ENCODE measurements around the gene CEBPG.

The CEBPG gene

DNA sequence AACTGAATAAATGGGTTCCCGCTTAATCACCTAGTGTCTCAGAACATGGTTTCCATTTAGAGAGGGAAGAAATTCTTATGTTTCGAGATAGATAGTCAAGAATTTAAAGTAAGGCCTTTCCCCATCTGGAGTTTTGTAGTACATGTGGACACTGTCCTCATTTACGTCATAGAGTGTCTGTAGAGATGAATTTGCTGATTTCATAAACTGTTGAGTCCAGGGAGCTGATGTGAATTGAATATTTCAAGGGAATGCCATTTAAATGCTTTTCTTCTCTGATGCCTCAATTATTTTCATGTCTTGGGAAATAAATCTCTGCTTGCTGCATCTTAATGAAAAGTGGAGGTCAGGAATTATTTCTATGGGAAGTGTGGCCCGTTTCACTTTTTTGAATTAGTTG, 9.5 kb downstream of the CEBPG start:
- no peak for ATAC-seq
- DNase-seq: no peak

DNA sequence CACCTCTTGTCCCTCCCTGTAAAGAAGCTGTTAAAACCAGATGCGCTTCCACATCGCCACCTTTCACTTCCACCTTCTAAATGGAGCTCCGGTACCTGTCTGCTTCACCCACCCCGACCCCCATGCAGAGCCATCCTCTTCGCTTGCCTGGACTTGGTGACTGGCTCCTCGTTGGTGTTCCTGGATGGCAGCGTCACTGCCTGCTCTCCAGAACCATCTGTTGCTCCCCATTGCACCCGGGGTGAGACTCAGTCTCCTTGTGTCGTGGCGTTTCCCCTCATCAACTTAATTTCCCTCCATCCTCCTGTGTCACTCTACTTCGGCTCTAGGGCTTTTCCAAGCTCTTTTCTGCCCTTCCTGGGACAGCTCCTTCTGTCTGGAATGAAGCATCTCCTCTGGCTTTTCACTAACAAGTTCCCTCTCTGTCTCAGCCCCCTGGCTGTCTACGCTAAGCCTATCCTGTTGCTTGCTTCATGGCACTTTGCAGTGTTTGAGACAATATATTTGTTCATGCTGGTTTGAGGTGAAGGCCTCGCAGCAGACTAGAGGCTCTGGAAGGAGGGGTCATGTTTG, 10.3 kb downstream of the CEBPG start:
- ATAC-seq (no peak), DNase-seq (no peak)

DNA sequence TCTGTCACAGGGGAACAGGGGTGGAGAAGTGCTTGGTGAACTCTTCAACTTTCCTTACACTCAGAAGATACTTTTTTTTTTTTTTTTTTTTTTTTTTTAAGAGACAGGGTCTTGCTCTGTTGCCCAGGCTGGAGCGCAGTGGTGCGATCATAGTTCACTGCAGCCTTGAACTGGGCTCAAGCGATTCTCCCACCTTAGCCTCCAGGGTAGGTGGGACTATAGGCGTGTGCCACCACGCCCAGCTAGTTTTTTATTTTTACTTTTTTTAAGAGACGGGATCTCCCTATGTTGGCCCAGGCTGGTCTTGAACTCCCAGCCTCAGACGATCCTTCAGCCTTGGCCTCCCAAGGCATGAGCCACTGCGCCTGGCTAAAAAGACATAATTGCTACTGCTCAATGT, 11.5 kb downstream of the CEBPG start:
- no peak for ATAC-seq
- no peak for DNase-seq

DNA sequence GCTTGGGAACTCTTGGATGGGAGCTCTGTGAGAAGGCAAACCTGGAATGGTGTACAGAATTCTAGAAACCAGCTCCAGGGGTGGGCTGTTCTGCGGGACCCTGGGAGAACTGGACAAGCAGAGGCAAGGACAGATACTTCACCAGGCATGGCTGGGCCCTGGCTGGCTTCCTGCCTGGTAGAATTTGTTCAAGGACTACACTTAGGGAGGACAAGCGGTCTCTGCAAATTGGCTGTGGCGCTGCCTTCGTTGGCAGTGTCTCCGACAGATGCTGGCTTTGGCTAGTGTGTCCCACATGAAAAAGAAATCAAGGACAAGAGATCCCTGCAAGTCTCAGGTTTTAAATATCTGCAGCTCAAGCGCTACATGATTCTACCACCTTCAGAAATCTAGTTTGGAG, 12.4 kb downstream of the CEBPG start:
- no peak for ATAC-seq
- DNase-seq: no peak

DNA sequence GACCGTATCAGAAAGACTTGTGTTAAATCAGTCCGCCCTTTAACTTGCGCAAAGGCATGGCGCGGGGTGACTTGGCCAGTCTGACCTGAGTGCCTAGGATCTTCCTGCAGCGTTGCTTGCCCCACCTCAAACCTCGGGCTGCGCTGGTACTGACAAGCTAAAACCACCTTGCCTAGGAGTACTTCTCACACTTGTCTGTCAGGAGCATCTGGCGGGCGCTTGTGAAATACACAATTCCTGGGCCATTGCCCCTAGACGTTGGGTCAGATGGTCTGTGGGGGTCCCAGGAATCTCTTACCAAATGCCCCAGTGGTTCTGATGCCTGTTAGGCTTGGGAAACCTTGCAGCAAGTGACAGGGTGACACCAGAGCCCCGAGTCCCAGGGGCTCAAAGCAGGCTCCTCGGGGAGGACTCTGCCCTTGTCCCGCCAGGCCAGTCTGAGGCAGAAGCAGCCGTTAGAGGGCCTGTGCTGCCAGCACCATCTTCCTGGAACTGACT, 12.9 kb downstream of the CEBPG start:
- ATAC-seq (no peak), DNase-seq (no peak)

DNA sequence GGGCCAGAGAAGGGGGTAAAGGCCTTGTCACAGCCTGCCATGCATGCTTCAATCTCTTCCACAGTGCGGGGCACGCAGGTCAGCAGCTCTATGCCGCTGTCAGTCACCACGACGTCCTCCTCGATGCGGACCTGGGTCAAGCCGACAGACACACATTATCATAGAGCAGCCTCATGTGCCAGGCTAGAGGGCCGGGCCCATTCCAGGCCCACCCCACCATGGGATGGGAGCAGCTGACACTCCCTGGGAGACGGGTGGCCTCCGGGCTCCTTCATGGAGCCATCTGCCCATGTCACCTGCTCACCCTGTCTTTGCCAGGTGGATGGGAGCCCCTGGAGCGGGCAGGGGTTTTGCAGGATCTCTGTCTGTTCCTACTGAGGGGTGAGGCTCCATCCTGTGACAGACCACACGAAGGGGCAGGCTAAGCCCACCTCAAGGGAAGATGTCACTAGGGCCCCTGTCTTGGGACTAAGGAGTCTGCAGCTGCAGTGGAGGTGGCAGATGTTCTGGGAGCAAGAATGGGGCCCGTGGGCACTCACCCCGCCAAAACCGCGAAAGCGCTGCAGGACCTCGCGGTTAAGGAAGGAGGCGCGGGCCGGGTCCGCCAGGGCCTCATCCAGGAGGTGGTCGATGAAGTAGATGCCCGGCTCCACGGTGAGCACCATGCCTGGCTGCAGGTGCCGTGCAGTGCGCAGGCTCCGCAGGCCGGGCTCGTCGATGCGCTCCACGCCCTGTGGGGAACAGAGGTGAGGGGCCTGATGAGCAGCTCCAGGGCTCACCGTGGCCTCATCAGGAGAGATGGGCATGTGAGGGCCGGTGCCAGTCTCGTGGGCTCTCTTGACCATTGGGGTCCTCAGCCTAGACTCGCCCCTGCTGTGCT, 14.1 kb downstream of the CEBPG start:
- ATAC-seq (no peak), DNase-seq (no peak)

DNA sequence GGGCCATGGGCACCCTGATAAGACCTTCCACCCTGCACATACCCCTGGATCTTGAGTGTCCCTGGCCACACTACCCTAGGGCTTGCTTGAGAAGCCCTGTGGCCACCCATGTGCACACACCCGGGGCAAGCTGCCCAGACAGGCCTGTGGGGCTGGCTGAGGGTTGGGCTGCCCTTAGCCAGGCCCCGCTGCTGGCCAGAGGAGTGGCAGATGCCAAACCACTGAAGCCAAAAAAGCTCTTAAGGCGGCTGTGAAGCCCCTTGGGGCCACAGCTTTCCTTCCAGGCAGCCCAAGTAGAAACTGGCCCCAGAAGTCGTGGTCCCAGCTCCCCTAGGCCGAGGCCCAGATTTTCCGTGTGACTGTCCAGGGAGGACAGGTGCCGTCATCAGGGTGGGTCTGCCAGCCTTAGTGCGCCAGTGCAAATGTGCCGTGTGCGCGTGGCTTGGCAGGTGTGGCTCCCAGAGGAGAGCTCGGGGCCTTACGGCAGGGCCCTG, 14.8 kb downstream of the CEBPG start:
- DNase-seq: no peak
- ATAC-seq: no peak

DNA sequence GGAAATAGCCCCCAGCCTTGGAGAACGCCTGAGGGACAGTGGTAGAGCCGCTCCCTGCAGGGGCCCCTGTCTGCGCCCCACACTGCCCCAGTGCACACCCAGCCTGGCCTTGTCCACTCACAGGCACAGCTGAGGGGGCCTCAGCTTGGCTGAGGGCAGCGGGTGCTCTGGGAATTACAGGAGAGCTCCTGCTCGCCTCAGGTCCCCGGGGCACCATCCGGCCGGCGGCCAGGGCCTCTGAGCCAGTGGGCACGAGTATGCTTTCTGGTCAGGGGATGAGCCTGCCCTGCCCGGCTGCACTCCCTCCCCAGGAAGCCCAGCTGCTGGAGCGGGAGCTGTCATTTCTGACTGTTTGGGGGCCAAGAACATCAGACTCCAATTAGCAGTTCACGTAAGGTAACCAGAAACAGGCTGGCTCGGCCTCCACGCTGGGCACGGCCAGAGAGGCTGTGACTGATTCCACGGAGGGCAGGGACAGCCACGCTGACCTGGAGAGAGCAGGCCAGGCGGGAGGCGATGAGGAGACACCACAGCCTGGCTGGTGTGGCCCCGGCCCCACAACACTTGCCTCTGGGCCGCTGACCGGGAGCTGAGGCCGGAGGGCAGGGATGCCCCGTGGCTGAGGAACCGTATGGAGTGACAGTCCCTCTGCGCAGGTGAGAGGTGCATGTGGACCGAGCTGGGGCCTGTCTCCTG, 15.4 kb downstream of the CEBPG start:
- no peak for DNase-seq
- ATAC-seq: no peak

DNA sequence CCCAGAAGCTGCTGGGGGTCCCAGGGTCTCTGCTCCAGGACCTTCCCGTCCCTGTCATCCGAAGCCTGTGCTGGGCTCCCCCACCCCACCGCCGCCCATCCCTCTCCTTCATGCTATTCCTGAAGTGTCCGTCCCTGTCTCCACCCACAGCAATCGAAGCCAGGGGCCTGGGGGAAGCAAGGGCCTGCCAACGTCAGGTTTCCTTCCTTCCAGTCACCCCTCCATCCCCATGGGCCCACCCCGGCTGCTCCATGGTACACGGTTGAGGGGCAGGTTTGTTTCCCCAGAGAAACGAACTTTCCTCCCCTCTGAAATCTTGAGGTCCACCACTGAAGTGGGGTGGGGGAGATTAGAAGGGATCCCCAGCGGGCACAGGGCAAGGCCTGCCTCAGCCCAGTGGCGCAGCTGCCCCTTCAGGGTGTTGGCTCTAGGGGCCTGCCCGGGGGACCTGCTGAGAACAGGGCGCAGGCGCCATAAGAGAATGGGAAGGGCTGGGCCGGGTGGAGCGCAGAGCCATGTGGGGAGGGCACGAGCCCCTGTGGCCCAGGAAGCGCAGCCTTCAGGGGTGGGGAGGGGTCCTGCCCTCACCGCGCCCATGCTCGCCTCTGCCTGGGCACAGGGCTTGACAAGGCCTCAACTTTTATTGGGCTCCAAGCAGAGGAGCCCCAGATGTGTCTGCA, 16.1 kb downstream of the CEBPG start:
- ATAC-seq: no peak
- no peak for DNase-seq

DNA sequence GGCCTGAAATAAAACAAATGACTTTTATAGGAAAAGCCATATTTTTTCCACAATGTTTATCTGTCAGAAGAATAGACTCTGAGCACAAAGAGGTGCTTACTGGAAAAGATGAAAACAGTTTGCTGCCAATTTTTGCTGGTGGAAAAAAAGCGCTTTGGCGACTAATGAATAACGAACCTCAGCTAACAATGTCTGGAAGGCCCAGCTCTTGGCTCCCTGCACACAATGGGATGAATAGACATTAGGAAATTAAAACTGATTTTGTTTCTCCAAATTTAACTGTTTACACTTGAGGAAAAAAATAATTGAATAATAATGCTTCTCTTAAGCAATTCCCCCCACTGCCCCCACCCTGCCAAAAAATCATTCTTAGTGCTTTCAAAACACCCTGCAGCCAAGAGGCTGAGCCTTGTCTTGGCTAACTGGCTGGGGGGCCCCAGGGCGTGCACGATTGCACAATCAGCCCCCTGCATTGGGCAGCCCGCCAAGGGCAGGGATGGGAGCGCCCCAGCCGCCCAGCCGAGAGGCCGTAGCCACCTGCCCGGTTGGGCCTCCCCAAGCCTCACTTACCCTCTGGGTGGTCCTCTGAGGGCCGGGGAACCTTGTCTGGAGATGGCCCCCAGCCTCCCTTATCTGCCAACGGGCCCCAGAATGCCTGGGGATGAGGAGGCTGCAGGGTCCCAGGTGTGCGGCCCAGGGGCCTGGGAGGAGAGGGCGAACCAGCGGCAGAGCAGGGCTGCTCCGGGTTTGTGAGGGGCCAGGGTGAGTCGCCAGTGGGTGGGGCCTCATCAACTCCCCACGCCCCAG, 16.8 kb downstream of the CEBPG start:
- DNase-seq (no peak), ATAC-seq (no peak)

DNA sequence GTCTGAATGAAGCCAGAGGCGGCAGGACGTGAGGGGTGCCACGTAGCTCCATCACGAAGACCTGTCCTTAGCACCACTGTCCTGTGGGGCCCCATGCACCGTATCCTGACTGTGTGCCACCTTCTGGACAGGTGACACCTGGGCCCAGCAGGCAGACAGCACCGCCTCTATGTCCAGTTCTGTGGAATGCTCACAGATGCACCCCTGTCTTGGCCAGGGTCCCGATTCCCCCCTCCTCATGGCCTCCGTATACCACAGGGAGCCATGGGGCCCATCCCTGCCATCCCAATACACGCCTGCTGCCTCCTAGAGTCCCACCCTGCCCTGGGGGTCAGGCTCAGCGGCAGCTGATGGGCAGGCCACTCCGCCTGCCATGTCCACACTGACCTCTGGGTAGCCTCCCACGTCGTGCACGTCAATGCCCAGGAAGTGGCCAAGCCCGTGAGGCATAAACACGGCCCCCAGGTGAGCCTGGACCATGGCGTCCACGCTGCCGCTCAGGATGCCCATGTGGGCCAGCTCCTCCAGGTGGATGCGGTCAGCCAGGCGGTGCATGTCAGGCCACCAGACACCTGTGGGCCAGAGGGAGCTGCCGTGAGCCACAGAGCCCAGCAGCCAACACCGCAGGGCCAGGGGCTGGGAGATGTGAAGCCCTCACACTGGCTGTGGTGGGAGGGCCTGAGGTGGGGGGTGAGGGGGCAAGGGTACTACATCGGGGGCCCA, 17.6 kb downstream of the CEBPG start:
- ATAC-seq (no peak), DNase-seq (no peak)

DNA sequence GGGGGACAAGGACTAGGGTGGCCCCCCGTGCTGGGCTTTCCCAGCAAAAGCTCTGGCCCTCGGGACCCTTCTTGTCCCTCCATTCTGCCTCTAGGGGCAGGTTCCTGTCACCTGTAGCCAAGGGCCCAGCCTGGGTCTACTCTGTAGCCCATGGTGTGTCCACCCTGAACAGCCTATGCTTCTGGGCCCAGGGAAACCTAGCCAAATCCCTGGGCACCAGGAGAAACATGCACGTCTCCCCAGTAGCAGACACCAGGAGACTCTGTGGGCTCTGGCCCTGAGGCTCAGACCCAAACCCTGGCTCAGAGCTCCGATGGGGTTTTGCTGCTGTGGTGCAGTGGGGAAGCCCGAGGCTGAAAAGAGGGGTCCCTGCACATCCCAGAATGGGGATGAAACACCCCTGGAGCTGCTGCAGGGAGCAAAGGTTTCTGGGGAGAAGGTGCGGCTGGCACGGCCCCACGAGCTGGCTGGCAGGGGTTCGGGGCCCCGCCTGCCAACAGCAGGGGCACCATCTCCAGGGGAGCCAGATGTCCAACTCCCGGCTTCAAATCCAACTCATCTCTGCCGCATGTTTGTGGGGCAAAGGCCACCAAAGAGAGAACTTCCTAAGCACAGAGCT, 18.2 kb downstream of the CEBPG start:
- DNase-seq: no peak
- ATAC-seq: no peak

DNA sequence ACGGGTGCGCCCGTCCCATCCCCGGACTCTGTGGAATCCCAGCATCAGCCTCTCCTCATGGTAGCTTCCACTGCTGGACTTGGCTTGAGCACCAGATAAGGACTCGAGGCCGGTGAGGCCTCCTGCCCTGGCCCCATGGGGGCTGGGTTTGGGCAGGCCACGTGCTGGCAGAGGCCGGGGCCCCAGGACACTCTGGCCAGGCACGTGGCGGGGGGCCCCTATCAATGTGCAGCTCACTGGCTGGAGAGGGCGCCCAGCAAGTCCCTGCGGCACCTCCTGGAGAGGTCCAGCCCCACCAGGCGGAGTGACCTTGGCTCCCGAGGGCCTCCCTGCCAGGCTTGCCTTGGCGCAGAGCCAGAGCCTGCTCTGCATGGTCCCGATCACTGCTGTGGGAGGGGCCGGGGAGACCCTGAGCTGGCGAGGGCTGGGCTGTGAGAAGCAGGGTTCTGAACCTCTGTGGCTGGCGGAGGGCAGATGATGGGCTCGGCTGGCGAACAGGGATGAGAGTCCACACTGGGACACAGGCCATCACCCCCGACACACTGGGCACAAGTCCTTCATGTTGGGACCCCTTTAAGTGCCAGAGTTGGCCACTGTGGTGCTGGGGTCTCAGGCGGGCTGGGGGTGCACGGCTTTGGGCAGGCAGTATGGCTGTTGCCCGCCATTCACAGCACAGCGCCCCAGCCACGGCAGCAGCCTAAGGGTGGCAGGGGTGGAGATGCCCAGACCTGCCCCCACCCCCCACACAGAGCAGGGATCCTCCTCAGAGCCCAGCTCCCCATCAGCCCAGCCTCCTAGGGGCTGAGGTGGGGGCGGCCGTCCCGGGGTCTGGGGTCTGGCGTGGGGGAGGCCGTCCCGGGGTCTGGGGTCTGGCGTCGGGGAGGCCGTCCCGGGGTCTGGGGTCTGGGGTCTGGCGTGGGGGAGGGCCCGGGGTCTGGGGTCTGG, 19.1 kb downstream of the CEBPG start:
- DNase-seq: no peak
- no peak for ATAC-seq

DNA sequence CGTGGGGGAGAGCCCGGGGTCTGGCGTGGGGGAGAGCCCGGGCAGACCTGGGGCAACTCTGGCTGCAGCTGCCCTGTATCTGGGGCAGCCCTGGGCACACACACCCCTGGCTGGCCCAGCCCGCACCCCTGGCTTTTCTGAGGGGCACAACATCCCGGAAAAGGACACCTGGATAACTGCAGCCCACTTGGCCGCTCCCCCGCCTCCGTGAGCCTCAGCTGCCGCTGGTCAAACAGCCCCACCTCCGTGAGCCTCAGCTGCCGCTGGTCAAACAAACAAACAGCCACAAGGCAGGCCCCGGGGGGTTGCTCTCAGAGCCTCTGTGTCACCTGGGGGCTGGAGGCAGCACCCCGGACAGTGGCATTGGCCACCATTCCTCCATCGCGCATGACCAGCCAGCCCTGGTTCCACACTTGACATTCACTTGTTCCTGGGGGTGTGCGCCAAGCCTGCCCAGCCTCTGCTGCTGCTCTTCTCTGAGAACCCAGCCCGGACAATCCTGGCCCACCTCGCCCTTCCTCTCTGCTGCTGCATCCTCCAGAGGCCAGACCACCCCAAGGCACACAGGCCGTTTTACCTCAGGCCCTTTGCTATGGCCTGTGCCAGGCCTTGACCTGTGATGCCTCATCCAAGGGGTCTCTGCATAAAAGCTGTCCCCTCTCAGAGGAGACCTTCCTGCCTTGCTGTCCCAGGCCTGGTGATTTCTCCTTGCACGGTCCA, 19.9 kb downstream of the CEBPG start:
- ATAC-seq: no peak
- no peak for DNase-seq

DNA sequence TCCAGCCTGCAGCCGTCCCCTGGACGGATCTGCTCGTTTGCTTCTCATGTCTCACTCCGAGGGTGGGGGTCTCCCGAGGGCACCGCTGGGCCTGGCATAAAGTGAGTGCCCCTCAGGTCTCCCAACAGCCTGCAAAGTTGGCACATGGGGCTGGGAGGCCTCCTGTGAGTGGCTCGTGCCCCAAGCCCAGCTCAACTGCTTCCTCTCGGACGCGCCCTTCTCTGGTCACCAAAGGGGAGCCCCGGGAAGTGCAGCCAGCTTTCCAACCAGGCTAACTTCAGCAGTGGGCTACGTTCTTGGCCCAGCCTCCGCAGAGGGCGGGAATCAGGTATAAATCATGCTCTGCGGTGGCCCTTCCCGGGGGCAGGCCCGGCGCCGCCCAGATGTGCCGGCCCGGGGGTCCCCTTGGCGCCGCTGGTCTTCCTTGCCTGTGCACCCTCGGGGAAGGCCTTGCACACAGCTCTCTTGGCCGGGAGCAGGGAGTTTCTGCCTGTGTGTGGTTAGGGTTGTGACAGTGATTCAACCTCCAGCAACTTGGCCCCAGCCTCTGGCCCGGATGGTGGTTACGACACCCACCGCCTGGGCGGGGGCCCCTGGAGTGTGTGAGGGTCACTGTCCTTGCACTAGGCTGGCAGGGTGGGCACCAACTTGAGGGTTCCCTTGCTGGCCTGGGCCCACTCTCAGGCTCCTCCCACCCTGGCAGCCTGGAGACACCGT, 20.7 kb downstream of the CEBPG start:
- no peak for ATAC-seq
- no peak for DNase-seq

DNA sequence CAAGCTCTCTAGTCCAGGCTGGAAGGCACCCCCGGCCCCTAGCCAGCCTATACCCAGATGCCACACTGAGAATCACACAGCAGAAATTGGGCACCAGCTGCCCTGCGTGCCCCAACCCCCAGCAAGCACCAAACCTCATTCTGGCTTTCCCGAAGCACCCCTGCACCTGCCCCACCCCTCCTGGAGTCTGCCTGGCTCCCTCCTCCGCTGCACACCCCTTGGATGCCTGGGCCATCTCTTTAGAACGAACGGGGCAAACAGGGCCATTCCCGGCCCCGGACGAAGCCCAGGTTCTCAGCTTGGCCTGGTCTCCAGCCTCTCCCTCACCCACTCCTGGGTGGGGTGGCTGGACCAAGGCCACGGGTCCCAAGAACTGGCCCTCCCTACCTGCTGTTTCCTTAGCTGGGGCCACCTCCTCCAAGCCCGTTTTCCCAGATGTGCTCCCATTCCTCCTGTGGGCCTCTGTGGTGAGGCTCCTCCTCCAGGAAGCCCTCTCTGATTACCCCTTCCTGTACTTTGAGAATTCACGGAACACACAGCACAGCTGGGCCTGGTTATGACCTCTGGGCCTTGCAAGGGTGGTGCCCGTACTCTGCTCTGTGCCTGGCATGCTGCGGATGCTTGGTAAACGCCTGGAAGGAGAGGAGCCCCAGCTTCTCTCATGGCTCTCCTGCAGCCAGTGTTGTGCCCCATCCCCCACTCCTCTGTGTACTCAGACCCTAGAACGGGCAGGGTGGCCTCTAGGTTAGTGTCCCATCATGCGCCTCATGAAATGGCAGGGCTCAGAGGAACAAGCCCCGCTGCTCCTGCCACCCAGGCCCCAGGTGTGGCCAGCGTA, 21.4 kb downstream of the CEBPG start:
- no peak for DNase-seq
- ATAC-seq: no peak

All from stimulated activated naive CD8-positive, alpha-beta T cell treated with anti-CD3 and anti-CD28 coated beads, Interleukin-15, Interleukin-2, amounts not matched to agents 100 U/mL and 50 U/mL, for 24 hours (primary cell).